BJ (cell line): ENCODE data around the gene ATP9A. TPM values are rescaled to one million over a fixed set of nuclear protein-coding genes. Genes with fewer than 3 reads are reported as not detected.
A peak's percentile ranks its signal among the peaks of the same experiment; 100 is the strongest.

ENCODE experiments used
- CTCF ChIA-PET: fragments of 350-600 bp; formaldehyde crosslinking; extraction: SDS; loops from one replicate; lab custom pipeline; 2021; ENCODE audit warnings: antibody characterized with exemption, inconsistent platforms; lab: Yijun Ruan, JAX
- POLR2A ChIA-PET: fragments of 300-600 bp; sonication (Branson Sonifier 250); formaldehyde crosslinking; extraction: SDS; loops from one replicate; lab custom pipeline; 2021; ENCODE audit warnings: antibody characterized with exemption; lab: Charles Lee
- DNase-seq: peaks from one replicate; pipeline ENCODE4 v3.0.0-alpha.2; 2011; ENCODE audit warnings: low read depth
- H3K27me3 ChIP-seq: 2 replicates; pipeline ENCODE4 v1.6.0; 2011; ENCODE audit warnings: low read length; ENCODE audit not compliant: control insufficient read depth, insufficient read depth
- H3K36me3 ChIP-seq: 2 replicates; pipeline ENCODE4 v1.5.1; 2011; ENCODE audit warnings: low read length; ENCODE audit not compliant: control insufficient read depth, insufficient read depth
- H3K4me3 ChIP-seq: 2 replicates; pipeline ENCODE4 v1.5.1; 2011; ENCODE audit warnings: low read depth, mild to moderate bottlenecking, control low read depth, low read length
- polyA plus RNA-seq: library from polyadenylated mRNA; depleted of rRNA; stranded (reverse); fragments of >200 nt; gene quantifications from 2 replicates; pipeline ENCODE4 v1.2.3, GENCODE V29; 2011
- TF ChIP-seq, protein P1 (sequence below): IDR thresholded peaks from 2 replicates; pipeline ENCODE4 v1.5.1; 2011; ENCODE audit warnings: low read depth, mild to moderate bottlenecking, control low read depth, inconsistent platforms, low read length, moderate library complexity; ENCODE audit not compliant: insufficient read depth

Gene ATP9A
- polyA plus RNA-seq, 1 experiment, result 26.0 TPM

DNA sequence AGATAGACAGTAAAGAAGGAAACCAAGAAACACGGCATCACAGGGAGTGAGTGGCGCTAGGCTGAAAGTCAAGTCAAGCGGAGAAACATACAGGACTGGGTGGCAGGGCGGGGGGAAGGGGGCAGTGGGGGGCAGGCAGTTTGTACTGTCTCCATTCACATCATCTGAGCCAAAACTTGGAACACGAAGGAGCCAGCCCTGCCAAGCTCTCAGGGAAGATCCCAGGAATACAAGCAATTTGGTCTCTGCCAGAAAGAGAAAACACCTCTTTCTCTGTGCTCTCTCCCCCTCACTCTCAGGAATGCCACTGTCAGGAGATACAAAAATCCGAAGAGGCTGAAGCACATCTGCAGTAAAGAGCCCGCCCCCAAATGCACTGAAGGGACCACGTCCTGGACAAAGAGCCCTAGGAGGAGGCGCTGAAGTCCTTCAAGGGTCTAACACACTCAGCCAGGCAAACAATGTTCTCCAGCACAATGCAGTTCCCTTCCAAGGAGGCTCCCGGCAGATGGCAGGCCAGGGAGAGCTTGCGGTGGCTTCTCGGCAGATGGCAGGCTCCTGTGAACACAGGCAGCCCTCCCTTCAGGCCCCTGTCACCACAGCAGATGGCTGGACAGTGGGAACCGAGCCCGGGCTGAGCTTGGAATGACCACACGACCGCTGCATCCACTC is 90.0 kb downstream of the ATP9A start:
- no peak for DNase-seq
- TF ChIP-seq, protein P1, sequence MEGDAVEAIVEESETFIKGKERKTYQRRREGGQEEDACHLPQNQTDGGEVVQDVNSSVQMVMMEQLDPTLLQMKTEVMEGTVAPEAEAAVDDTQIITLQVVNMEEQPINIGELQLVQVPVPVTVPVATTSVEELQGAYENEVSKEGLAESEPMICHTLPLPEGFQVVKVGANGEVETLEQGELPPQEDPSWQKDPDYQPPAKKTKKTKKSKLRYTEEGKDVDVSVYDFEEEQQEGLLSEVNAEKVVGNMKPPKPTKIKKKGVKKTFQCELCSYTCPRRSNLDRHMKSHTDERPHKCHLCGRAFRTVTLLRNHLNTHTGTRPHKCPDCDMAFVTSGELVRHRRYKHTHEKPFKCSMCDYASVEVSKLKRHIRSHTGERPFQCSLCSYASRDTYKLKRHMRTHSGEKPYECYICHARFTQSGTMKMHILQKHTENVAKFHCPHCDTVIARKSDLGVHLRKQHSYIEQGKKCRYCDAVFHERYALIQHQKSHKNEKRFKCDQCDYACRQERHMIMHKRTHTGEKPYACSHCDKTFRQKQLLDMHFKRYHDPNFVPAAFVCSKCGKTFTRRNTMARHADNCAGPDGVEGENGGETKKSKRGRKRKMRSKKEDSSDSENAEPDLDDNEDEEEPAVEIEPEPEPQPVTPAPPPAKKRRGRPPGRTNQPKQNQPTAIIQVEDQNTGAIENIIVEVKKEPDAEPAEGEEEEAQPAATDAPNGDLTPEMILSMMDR, result peak; percentile 33
- POLR2A ChIA-PET, result no interaction called here
- peaks cover 5% of the 10 kb centered on the region for H3K36me3 ChIP-seq
- H3K4me3 ChIP-seq, result no peak overlapping the region
- H3K27me3 ChIP-seq, result no peaks in the 10 kb centered on the region; the same call in 1 of the 2 replicates
- CTCF ChIA-PET, result interaction anchor here (0.6 to 1.1 kb wide), 3 partner anchors 11 to 24 kb away, joined by 3 to 4 read pairs (median 4); no protein-coding TSS in a partner anchor

DNA sequence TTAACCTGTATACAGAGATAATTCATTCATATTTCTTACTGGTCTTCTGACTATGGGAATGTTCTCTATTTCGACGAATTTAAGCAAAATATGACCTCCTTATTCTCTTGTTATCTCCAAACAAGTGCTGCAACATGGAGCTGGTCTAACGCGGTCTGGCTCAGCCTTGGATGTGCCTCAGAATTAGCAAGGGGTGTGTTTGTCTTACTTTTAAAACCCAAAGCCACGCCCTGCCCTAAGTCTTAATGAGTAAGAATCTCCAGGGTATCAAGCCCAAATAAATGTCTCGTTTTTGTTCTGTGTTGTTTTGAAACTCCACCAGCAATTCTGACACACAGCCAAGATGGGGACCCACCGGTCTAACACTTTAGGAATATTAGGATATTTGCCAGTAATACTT is 99.2 kb downstream of the ATP9A start:
- POLR2A ChIA-PET, result no interaction called here
- Histone ChIP-seq H3K36me3 (peaks cover 14% of the 10 kb centered on the region), H3K27me3 (no peaks in the 10 kb centered on the region), H3K4me3 (no peak overlapping the region)
- TF ChIP-seq, protein P1, result no peak
- CTCF ChIA-PET, result interaction anchor here (1.3 kb wide), 1 partner anchor 32 kb away, joined by 3 read pairs; no protein-coding TSS in a partner anchor
- no peak for DNase-seq

DNA sequence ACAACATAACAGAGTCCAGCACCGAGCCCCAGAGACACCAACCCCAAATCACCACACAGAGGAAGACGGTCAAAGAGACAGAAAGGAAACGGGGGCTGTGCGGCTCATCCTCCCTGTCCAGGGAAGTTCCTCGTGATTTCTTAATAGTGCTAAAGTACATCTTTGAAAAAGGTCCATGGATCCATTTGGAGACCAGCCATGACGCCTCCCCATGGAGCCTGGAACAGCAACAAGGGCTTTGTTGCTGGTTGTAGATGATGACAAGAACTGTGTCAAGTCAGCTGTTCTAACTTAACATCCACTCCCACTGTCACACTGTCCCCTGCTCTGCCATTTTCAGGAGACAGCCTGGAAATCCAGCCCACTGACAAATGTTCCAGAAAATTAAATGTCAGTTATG is 99.7 kb downstream of the ATP9A start:
- DNase-seq, result no peak
- CTCF ChIA-PET, result no interaction called here

DNA sequence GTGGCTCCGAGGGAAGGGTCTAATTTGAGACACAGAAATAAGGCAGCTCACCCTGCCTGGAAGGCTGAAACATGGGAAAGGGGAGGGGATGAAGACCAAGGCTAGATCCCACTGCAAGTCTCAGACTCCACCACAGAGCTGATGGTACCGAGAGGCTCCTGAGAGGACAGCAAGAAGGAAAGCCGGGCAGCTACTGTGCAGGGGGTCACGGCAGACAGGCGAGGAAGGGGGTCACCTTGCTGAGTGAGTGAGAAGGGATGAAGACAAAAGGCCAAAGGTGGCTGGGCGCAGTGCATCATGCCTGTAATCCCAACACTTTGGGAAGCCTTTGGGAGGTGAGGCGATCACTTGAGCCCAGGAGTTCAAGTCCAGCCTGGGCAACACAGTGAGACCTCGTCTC is 100.7 kb downstream of the ATP9A start:
- POLR2A ChIA-PET, result no interaction called here

More for the DNA sequence above, 99.7 kb downstream of the ATP9A start:
- Histone ChIP-seq H3K36me3 (peaks cover 14% of the 10 kb centered on the region), H3K4me3 (no peak overlapping the region), H3K27me3 (no peaks in the 10 kb centered on the region)
- POLR2A ChIA-PET, result no interaction called here
- TF ChIP-seq, protein P1, result no peak

DNA sequence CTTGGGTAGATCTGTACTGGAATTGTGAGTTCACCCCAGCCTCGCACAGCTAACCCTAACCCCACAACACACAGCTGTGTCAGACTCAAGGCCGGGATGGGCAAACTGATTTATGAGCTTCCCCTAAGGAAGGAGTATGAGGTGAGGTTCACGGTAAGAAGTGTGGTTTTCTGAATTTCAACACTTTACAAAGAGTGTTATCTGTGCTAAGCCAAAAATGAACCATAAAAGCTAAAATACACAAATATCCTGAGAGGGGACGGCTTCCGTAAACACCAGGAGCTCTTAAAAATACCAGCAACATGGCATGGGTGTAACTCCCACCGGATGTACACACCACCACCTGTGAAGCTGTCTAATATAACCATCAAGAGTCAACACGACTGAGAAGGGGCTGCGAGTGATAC is 101.2 kb downstream of the ATP9A start:
- DNase-seq, result no peak
- TF ChIP-seq, protein P1, result no peak
- Histone ChIP-seq H3K27me3 (no peaks in the 10 kb centered on the region), H3K36me3 (peaks cover 12% of the 10 kb centered on the region), H3K4me3 (no peak overlapping the region)
- ChIA-PET POLR2A (no interaction called here), CTCF (interaction anchor here (0.6 to 1.3 kb wide), 3 partner anchors 34 to 417 kb away, joined by 3 to 4 read pairs (median 3); no protein-coding TSS in a partner anchor)

More for the DNA sequence above, 100.7 kb downstream of the ATP9A start:
- peaks cover 12% of the 10 kb centered on the region for H3K36me3 ChIP-seq
- no peaks in the 10 kb centered on the region for H3K27me3 ChIP-seq
- TF ChIP-seq, protein P1, result no peak
- H3K4me3 ChIP-seq, result no peak overlapping the region
- DNase-seq, result no peak
- CTCF ChIA-PET, result interaction anchor here (1.3 kb wide), 1 partner anchor 33 kb away, joined by 4 read pairs; no protein-coding TSS in a partner anchor
